Adrenal gland (tissue), 12 donors: ENCODE data around the gene KCNJ16. TPM values are rescaled to one million over a fixed set of nuclear protein-coding genes. Genes with fewer than 3 reads are reported as not detected.
A peak's percentile ranks its signal among the peaks of the same experiment; 100 is the strongest.

Experiments used
- DNase-seq, 7 donors: peaks; one replicate each; pipeline ENCODE4 v3.0.0-alpha.2; 2019 to 2020
- H3K27ac ChIP-seq, 5 donors: fragments of 200-600 bp; sonication (generic) in 4 of 5; 1 replicate in 3 of 5; 2 replicates in 2 of 5; pipeline versions ENCODE4 v1.5.1 to v1.8.0; 2016 to 2020; ENCODE audit warnings: mild to moderate bottlenecking in 1 of 5
- H3K27me3 ChIP-seq: fragments of 200-600 bp; 2 replicates; pipeline ENCODE4 v1.8.0; 2021
- H3K36me3 ChIP-seq, 2 donors: fragments of 200-600 bp; replicated peaks in 1 of 2; 1 replicate in 1 of 2; 2 replicates in 1 of 2; pipeline versions ENCODE4 v1.5.1 to v1.8.0; 2018 to 2022
- H3K4me1 ChIP-seq, 2 donors: fragments of 200-600 bp; replicated peaks in 1 of 2; 1 replicate in 1 of 2; 2 replicates in 1 of 2; pipeline versions ENCODE4 v1.5.1 to v1.8.0; 2018 to 2021
- H3K4me3 ChIP-seq, 4 donors: fragments of 200-600 bp; sonication (generic) in 3 of 4; one replicate each; pipeline ENCODE4 v1.5.1; 2016 to 2018
- H3K9me3 ChIP-seq, 3 donors: fragments of 200-600 bp; sonication (generic) in 1 of 3; replicated peaks in 1 of 3; 1 replicate in 2 of 3; 2 replicates in 1 of 3; pipeline versions ENCODE4 v1.5.1 to v1.8.0; 2016 to 2021
- CTCF ChIP-seq, 6 experiments: fragments of 450-650 bp in 4 of 6; fragments of 200-600 bp in 2 of 6; sonication (generic) in 1 of 6; IDR thresholded peaks; 1 replicate in 5 of 6; 2 replicates in 1 of 6; pipeline versions ENCODE4 v1.5.1 to v1.8.0; 2016 to 2021; ENCODE audit warnings: antibody characterized with exemption in 6 of 6, mild to moderate bottlenecking in 2 of 6, moderate library complexity in 1 of 6
- POLR2A ChIP-seq, 2 donors: fragments of 450-650 bp; IDR thresholded peaks; one replicate each; pipeline ENCODE4 v1.6.1; 2017; ENCODE audit warnings: antibody characterized with exemption in 2 of 2, mild to moderate bottlenecking in 2 of 2, moderate library complexity in 1 of 2
- WGBS, 4 donors: extraction: QIAGEN DNeasy Blood & Tissue Kit in 2 of 4; methylation state at CpG; one replicate each; pipeline versions ENCODE4 v1.1.5 to v1.1.7; 2013 to 2017; 5-methylcytosine and 5-hydroxymethylcytosine counted together
- intact Hi-C, 2 donors: fragments of 100-400 bp; cut with DNase I; formaldehyde crosslinking; loops; one replicate each; pipeline versions ENCODE4 v1.14.1 to v1.15.0; 2022 to 2023
- polyA plus RNA-seq, 3 donors: library from polyadenylated mRNA; stranded (reverse); fragments of 200-250 nt in 2 of 3; fragments of 350-450 nt in 1 of 3; fragmentation: Illumina TruSeq in 1 of 3; extraction: RNeasy Lipid Tissue Mini Kit (QIAGEN cat#74804) in 1 of 3; gene quantifications; one replicate each; pipeline ENCODE4 v1.2.3, GENCODE V29; 2013 to 2014
- total RNA-seq, 9 donors: library from RNA; depleted of rRNA in 4 of 9; stranded (reverse); fragments of >200 nt in 4 of 9; fragments of 120-200 nt in 1 of 9; fragmentation: NEBNext Ultra II Directional in 1 of 9; extraction: Animal tissue kit (Norgen Biotek cat#: 25700) in 1 of 9; gene quantifications; one replicate each; pipeline versions ENCODE4 v1.1.0 to v1.2.4, GENCODE V29; 2013 to 2023
- donor health status: healthy with polysubstance abuse.
- donor health status: Bipolar disorder and iron deficiency.
- donor health status: DM: yes; HTN: yes; CAD: no.
- donor health status: DM: no; HTN: no; CAD: no.
- donor health status: DM: no; HTN: no; CAD: no.
- donor health status: DM: yes; HTN: yes; CAD: no.

Gene KCNJ16
- total and polyA plus RNA-seq, 12 donors: 0.05 to 1.0 (median 0.24) TPM; not detected in 3

- WGBS, 4 donors: 45 to 55% (median 49%) methylated on average over 3 of the region's 3 CpGs
- Histone ChIP-seq H3K4me1 (no peaks in the 10 kb centered on the region), H3K36me3 (no peaks in the 10 kb centered on the region), H3K27ac (peak overlapping the region in 1 of 5 donors; percentile 6), H3K9me3 (no peaks in the 10 kb centered on the region), H3K4me3 (no peak overlapping the region), H3K27me3 (no peaks in the 10 kb centered on the region)
- intact Hi-C loops: no loop called here
- DNase-seq: peak in 2 of 7 donors; percentile 31 to 32
- no peak for TF ChIP-seq CTCF (IDR thresholded peaks at IDR 0.05)
- no peak for TF ChIP-seq POLR2A (IDR thresholded peaks at IDR 0.05)
Measured at GRCh38 chr17:70109497-70109896, 34.5 kb downstream of the KCNJ16 start.

- WGBS, 4 donors: 61 to 77% (median 64%) methylated on average over 7 of the region's 7 CpGs
- peak overlapping the region in 1 of 5 donors; percentile 56 for H3K27ac ChIP-seq
- H3K27me3 ChIP-seq: no peaks in the 10 kb centered on the region
- no peaks in the 10 kb centered on the region for H3K9me3 ChIP-seq
- no peaks in the 10 kb centered on the region for H3K4me1 ChIP-seq
- TF ChIP-seq POLR2A (IDR thresholded peaks at IDR 0.05) (no peak), CTCF (IDR thresholded peaks at IDR 0.05) (no peak)
- no peaks in the 10 kb centered on the region for H3K36me3 ChIP-seq
- peak in 1 of 7 donors; percentile 13 for DNase-seq
- H3K4me3 ChIP-seq: no peak overlapping the region
- intact Hi-C loops: no loop called here
Measured at GRCh38 chr17:70110443-70110880, 35.4 kb downstream of the KCNJ16 start.

- no peaks in the 10 kb centered on the region for H3K4me1 ChIP-seq
- TF ChIP-seq POLR2A (IDR thresholded peaks at IDR 0.05) (no peak), CTCF (IDR thresholded peaks at IDR 0.05) (no peak)
- intact Hi-C loops: no loop called here
- WGBS, 4 donors: 71 to 89% (median 86%) methylated on average over 4 of the region's 4 CpGs
- no peak for DNase-seq
- H3K36me3 ChIP-seq: no peaks in the 10 kb centered on the region
- no peaks in the 10 kb centered on the region for H3K27me3 ChIP-seq
- no peak overlapping the region for H3K27ac ChIP-seq
- H3K9me3 ChIP-seq: no peaks in the 10 kb centered on the region
- H3K4me3 ChIP-seq: no peak overlapping the region
Measured at GRCh38 chr17:70111201-70111600, 36.2 kb downstream of the KCNJ16 start.

GRCh38 chr17:70114405-70114804 is 39.4 kb downstream of the KCNJ16 start:
- Histone ChIP-seq H3K9me3 (no peaks in the 10 kb centered on the region), H3K27ac (no peak overlapping the region), H3K36me3 (no peaks in the 10 kb centered on the region), H3K4me3 (no peak overlapping the region), H3K27me3 (no peaks in the 10 kb centered on the region), H3K4me1 (no peaks in the 10 kb centered on the region)
- no peak for TF ChIP-seq CTCF (IDR thresholded peaks at IDR 0.05)
- no peak for TF ChIP-seq POLR2A (IDR thresholded peaks at IDR 0.05)
- DNase-seq: no peak
- WGBS, 4 donors: 59 to 62% (median 61%) methylated on average over 2 of the region's 2 CpGs
- intact Hi-C loops: no loop called here
